ENCODE measurements around the gene HMHB1.

The HMHB1 gene

GRCh38 chr5:143812085-143812705 is at the start of gene HMHB1:
Gene HMHB1, plus strand, starts transcription at chr5:143812161.
- no peak for DNase-seq

GRCh38 chr5:143762636-143763220 is 49.2 kb upstream of the HMHB1 start:
- no peak for DNase-seq

- DNase-seq, result no peak
Observed at GRCh38 chr5:143767162-143767561, 44.8 kb upstream of the HMHB1 start.

- no peak for DNase-seq
Observed at GRCh38 chr5:143769026-143769786, 42.8 kb upstream of the HMHB1 start.

GRCh38 chr5:143770450-143770849 is 41.5 kb upstream of the HMHB1 start:
- no peak for DNase-seq

GRCh38 chr5:143771189-143771588 is 40.8 kb upstream of the HMHB1 start:
- no peak for DNase-seq

- DNase-seq, result no peak
Observed at GRCh38 chr5:143771602-143772001, 40.4 kb upstream of the HMHB1 start.

GRCh38 chr5:143772621-143773020 is 39.3 kb upstream of the HMHB1 start:
- DNase-seq, result no peak

- DNase-seq, result peak; percentile 57 to 78 (median 76)
Observed at GRCh38 chr5:143775258-143775657, 36.7 kb upstream of the HMHB1 start.

- no peak for DNase-seq
Observed at GRCh38 chr5:143776951-143777350, 35.0 kb upstream of the HMHB1 start.

- no peak for DNase-seq
Observed at GRCh38 chr5:143779506-143779905, 32.5 kb upstream of the HMHB1 start.

GRCh38 chr5:143781993-143782520 is 29.9 kb upstream of the HMHB1 start:
- DNase-seq, result peak in 2 of 3 donors; percentile 20 to 25

- no peak for DNase-seq
Observed at GRCh38 chr5:143782588-143783386, 29.2 kb upstream of the HMHB1 start.

- no peak for DNase-seq
Observed at GRCh38 chr5:143788401-143788800, 23.6 kb upstream of the HMHB1 start.

GRCh38 chr5:143790457-143791112 is 21.4 kb upstream of the HMHB1 start:
- no peak for DNase-seq

- DNase-seq, result peak; percentile 27 to 67 (median 52)
Observed at GRCh38 chr5:143791848-143792731, 19.9 kb upstream of the HMHB1 start.

GRCh38 chr5:143793249-143793648 is 18.7 kb upstream of the HMHB1 start:
- peak in 1 of 3 donors; percentile 30 for DNase-seq

- no peak for DNase-seq
Observed at GRCh38 chr5:143796125-143796524, 15.8 kb upstream of the HMHB1 start.

GRCh38 chr5:143796753-143797152 is 15.2 kb upstream of the HMHB1 start:
- peak; percentile 68 to 78 (median 78) for DNase-seq

- DNase-seq, result no peak
Observed at GRCh38 chr5:143800715-143801114, 11.2 kb upstream of the HMHB1 start.

GRCh38 chr5:143801252-143801939 is 10.6 kb upstream of the HMHB1 start:
- DNase-seq, result no peak

All from suppressor macrophage treated with lipopolysaccharide for 1 hour (primary cell).